HG02642 (cell line): ENCODE results near the gene RUNX3.

ENCODE experiments used
- ATAC-seq: cut with Tn5 transposase; IDR thresholded peaks from one replicate; pipeline ENCODE4 v1.9.1; 2021; ENCODE audit warnings: mild to moderate bottlenecking; ENCODE audit not compliant: unreplicated experiment, poor library complexity

The RUNX3 gene

GRCh38 chr1:24963943-24964693 lies 34.0 kb upstream of the RUNX3 start:
- no peak for ATAC-seq

GRCh38 chr1:24963099-24963872 lies 33.2 kb upstream of the RUNX3 start:
- ATAC-seq: no peak

- no peak for ATAC-seq
These were observed 32.1 kb upstream of the RUNX3 start for GRCh38 chr1:24961961-24962861.

GRCh38 chr1:24961334-24961733 lies 31.3 kb upstream of the RUNX3 start:
- ATAC-seq: no peak

- ATAC-seq: no peak
These were observed 30.2 kb upstream of the RUNX3 start for GRCh38 chr1:24960071-24960801.

GRCh38 chr1:24959623-24959975 lies 29.5 kb upstream of the RUNX3 start:
- ATAC-seq: no peak

- ATAC-seq: no peak
These were observed 28.9 kb upstream of the RUNX3 start for GRCh38 chr1:24958766-24959622.

GRCh38 chr1:24957808-24958752 lies 28.0 kb upstream of the RUNX3 start:
- ATAC-seq: no peak

- no peak for ATAC-seq
These were observed 27.1 kb upstream of the RUNX3 start for GRCh38 chr1:24957016-24957807.

- no peak for ATAC-seq
These were observed 25.8 kb upstream of the RUNX3 start for GRCh38 chr1:24955779-24956365.

GRCh38 chr1:24955161-24955560 lies 25.1 kb upstream of the RUNX3 start:
- ATAC-seq: no peak

- no peak for ATAC-seq
These were observed 24.6 kb upstream of the RUNX3 start for GRCh38 chr1:24954631-24955030.

- no peak for ATAC-seq
These were observed 23.9 kb upstream of the RUNX3 start for GRCh38 chr1:24954022-24954421.

- no peak for ATAC-seq
These were observed 22.4 kb upstream of the RUNX3 start for GRCh38 chr1:24952413-24952841.

- ATAC-seq: no peak
These were observed 21.8 kb upstream of the RUNX3 start for GRCh38 chr1:24951810-24952412.

- no peak for ATAC-seq
These were observed 21.3 kb upstream of the RUNX3 start for GRCh38 chr1:24951337-24951736.
